ENCODE results near the gene PER2. TPM values are rescaled to one million over a fixed set of nuclear protein-coding genes. Genes with fewer than 3 reads are reported as not detected.
A peak's percentile ranks its signal among the peaks of the same experiment; 100 is the strongest.

The PER2 gene
- total and polyA plus RNA-seq, 2 of the 13 experiments (the other 11 are each of a cell fraction or from before 2014, with no cell fraction given) = 5.1 to 9.4 TPM

DNA sequence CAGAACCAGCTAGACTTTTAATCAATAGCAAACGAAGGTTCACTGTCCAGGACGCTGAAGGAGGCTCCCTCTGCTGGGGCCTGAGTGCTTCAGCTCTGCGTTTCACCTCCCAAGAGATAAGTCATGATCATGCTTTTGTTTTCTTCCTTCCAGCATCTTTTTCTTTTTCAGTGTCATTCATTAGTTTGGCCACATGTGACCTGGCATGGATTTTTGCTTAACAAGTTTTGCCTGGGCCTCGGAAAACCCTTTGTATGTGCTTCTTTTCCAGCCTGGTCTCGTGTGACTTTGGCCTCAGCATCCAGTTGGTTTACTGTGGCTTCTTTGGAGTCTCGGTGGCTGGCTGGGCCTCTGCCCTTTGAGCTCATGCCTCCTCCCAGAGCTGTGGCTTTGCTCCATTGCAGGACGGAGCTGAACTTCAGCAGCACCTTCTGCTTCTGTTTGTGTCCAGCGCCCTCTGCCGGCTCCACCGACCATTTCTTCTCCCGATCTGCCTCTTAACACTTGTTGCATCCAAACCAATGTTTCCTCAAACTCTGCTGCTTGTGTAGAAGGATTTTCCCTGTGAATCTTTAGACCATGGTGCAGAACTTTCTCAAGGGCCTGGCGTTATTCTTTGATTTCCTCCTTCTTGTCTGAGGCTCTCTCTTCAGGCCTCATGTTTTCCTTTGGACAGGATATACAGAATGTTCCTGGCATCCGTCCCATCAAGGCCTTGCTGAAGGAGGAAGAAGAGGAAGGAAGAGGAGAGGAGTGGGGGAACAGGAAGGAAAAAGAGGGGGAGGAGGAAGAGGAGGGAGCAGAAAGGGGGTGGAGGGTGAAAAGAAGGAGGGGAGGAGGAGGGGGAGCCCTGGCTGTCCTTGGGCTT, 25.0 kb downstream of the PER2 start (continued):
- TF ChIP-seq, protein P1, sequence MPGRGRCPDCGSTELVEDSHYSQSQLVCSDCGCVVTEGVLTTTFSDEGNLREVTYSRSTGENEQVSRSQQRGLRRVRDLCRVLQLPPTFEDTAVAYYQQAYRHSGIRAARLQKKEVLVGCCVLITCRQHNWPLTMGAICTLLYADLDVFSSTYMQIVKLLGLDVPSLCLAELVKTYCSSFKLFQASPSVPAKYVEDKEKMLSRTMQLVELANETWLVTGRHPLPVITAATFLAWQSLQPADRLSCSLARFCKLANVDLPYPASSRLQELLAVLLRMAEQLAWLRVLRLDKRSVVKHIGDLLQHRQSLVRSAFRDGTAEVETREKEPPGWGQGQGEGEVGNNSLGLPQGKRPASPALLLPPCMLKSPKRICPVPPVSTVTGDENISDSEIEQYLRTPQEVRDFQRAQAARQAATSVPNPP (CRISPR knock-in tag; IDR thresholded peaks at IDR 0.05) = no peak
- TF ChIP-seq ZBTB3 (CRISPR knock-in tag; IDR thresholded peaks at IDR 0.05; ENCODE audit: borderline replicate concordance, low read depth) (no peak), PBX2 (CRISPR knock-in tag; IDR thresholded peaks at IDR 0.05) (no peak), ZNF230 (CRISPR knock-in tag; IDR thresholded peaks at IDR 0.05) (peak; percentile 77; the same call in 1 of the 2 replicates), KDM2A (CRISPR knock-in tag; IDR thresholded peaks at IDR 0.05; ENCODE audit: borderline replicate concordance, low read depth) (peak; percentile 84; the same call in 1 of the 2 replicates), SALL1 (CRISPR knock-in tag; IDR thresholded peaks at IDR 0.05) (peak; percentile 78; the same call in 1 of the 2 replicates), MED1 (CRISPR knock-in tag; IDR thresholded peaks at IDR 0.05) (peak; percentile 71), PCBP2 (optimal IDR thresholded peaks at IDR 0.05; ENCODE audit: low read depth, low read length, poor library complexity, severe bottlenecking) (peak; percentile 99), ZZZ3 (CRISPR knock-in tag; IDR thresholded peaks at IDR 0.05; ENCODE audit: borderline replicate concordance) (peak; percentile 80), STAT5B (CRISPR knock-in tag; IDR thresholded peaks at IDR 0.05) (no peak), ZNF776 (CRISPR knock-in tag; IDR thresholded peaks at IDR 0.05) (no peak), RFXANK (CRISPR knock-in tag; IDR thresholded peaks at IDR 0.05) (no peak), ZBTB1 (CRISPR knock-in tag; IDR thresholded peaks at IDR 0.05; ENCODE audit: borderline replicate concordance) (no peak), TBX3 (IDR thresholded peaks at IDR 0.05; ENCODE audit: borderline replicate concordance) (peak; percentile 29; the same call in 1 of the 2 replicates), ZNF816 (CRISPR knock-in tag; IDR thresholded peaks at IDR 0.05; ENCODE audit: borderline replicate concordance) (no peak), CBX1 (IDR thresholded peaks at IDR 0.05; ENCODE audit: low read depth) (no peak), ZNF580 (CRISPR knock-in tag; IDR thresholded peaks at IDR 0.05; ENCODE audit: borderline replicate concordance, low read depth) (peak; percentile 92; the same call in 1 of the 2 replicates)
- TF ChIP-seq, protein P2, sequence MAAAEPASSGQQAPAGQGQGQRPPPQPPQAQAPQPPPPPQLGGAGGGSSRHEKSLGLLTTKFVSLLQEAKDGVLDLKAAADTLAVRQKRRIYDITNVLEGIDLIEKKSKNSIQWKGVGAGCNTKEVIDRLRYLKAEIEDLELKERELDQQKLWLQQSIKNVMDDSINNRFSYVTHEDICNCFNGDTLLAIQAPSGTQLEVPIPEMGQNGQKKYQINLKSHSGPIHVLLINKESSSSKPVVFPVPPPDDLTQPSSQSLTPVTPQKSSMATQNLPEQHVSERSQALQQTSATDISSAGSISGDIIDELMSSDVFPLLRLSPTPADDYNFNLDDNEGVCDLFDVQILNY (CRISPR knock-in tag; conservative IDR thresholded peaks at IDR 0.05) = no peak
- TF ChIP-seq, protein P3, sequence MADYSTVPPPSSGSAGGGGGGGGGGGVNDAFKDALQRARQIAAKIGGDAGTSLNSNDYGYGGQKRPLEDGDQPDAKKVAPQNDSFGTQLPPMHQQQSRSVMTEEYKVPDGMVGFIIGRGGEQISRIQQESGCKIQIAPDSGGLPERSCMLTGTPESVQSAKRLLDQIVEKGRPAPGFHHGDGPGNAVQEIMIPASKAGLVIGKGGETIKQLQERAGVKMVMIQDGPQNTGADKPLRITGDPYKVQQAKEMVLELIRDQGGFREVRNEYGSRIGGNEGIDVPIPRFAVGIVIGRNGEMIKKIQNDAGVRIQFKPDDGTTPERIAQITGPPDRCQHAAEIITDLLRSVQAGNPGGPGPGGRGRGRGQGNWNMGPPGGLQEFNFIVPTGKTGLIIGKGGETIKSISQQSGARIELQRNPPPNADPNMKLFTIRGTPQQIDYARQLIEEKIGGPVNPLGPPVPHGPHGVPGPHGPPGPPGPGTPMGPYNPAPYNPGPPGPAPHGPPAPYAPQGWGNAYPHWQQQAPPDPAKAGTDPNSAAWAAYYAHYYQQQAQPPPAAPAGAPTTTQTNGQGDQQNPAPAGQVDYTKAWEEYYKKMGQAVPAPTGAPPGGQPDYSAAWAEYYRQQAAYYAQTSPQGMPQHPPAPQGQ (CRISPR knock-in tag; IDR thresholded peaks at IDR 0.05; ENCODE audit: borderline replicate concordance) = no peak
- TF ChIP-seq, protein P4, sequence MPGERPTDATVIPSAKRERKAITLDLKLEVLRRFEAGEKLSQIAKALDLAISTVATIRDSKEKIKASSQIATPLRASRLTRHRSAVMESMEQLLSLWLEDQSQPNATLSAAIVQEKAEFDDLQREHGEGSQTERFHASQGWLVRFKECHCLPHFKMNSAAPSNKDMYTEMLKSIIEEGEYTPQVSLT (CRISPR knock-in tag; IDR thresholded peaks at IDR 0.05; ENCODE audit: borderline replicate concordance, low read depth) = no peak
- TF ChIP-seq, protein P5, sequence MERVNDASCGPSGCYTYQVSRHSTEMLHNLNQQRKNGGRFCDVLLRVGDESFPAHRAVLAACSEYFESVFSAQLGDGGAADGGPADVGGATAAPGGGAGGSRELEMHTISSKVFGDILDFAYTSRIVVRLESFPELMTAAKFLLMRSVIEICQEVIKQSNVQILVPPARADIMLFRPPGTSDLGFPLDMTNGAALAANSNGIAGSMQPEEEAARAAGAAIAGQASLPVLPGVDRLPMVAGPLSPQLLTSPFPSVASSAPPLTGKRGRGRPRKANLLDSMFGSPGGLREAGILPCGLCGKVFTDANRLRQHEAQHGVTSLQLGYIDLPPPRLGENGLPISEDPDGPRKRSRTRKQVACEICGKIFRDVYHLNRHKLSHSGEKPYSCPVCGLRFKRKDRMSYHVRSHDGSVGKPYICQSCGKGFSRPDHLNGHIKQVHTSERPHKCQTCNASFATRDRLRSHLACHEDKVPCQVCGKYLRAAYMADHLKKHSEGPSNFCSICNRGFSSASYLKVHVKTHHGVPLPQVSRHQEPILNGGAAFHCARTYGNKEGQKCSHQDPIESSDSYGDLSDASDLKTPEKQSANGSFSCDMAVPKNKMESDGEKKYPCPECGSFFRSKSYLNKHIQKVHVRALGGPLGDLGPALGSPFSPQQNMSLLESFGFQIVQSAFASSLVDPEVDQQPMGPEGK (CRISPR knock-in tag; IDR thresholded peaks at IDR 0.05) = no peak; the same call in 1 of the 2 replicates
